ENCODE data around the gene KISS1.

KISS1 gene

DNA sequence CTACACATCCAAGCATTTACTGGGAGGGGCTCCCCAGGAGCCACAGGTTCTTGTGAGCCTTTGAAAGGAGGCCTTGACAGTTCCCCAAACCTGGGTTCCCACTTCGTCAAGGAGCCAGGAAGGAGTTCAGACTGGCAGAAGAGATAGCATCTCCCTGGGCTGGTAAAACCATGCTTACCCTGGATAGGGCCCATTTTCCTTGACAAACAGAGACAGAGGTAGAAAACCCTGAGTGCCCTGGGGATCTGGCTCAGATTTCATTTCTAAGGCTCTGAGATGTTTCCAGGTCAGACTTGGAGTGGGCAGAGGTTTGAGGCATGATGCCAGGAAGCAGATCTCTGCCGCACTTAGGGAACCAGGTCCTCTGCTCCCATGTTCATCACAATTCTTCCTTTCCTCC lies 47.2 kb downstream of the KISS1 start:
- TF ChIP-seq, protein P1, sequence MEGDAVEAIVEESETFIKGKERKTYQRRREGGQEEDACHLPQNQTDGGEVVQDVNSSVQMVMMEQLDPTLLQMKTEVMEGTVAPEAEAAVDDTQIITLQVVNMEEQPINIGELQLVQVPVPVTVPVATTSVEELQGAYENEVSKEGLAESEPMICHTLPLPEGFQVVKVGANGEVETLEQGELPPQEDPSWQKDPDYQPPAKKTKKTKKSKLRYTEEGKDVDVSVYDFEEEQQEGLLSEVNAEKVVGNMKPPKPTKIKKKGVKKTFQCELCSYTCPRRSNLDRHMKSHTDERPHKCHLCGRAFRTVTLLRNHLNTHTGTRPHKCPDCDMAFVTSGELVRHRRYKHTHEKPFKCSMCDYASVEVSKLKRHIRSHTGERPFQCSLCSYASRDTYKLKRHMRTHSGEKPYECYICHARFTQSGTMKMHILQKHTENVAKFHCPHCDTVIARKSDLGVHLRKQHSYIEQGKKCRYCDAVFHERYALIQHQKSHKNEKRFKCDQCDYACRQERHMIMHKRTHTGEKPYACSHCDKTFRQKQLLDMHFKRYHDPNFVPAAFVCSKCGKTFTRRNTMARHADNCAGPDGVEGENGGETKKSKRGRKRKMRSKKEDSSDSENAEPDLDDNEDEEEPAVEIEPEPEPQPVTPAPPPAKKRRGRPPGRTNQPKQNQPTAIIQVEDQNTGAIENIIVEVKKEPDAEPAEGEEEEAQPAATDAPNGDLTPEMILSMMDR (IDR thresholded peaks at IDR 0.05; ENCODE audit: unreplicated experiment in 3 of 3) = no peak
- peaks cover 17% of the 10 kb centered on the region for H3K27me3 Mint-ChIP-seq (ENCODE audit: low read depth)
- no peaks in the 10 kb centered on the region for H3K9me3 Mint-ChIP-seq
- H3K4me1 Mint-ChIP-seq = peaks cover 11% of the 10 kb centered on the region
- H3K4me3 Mint-ChIP-seq = peak overlapping the region; percentile 22 to 69 (median 63)
- H3K27ac Mint-ChIP-seq = no peak overlapping the region
- no peaks in the 10 kb centered on the region for H3K36me3 Mint-ChIP-seq (ENCODE audit: low read depth)

DNA sequence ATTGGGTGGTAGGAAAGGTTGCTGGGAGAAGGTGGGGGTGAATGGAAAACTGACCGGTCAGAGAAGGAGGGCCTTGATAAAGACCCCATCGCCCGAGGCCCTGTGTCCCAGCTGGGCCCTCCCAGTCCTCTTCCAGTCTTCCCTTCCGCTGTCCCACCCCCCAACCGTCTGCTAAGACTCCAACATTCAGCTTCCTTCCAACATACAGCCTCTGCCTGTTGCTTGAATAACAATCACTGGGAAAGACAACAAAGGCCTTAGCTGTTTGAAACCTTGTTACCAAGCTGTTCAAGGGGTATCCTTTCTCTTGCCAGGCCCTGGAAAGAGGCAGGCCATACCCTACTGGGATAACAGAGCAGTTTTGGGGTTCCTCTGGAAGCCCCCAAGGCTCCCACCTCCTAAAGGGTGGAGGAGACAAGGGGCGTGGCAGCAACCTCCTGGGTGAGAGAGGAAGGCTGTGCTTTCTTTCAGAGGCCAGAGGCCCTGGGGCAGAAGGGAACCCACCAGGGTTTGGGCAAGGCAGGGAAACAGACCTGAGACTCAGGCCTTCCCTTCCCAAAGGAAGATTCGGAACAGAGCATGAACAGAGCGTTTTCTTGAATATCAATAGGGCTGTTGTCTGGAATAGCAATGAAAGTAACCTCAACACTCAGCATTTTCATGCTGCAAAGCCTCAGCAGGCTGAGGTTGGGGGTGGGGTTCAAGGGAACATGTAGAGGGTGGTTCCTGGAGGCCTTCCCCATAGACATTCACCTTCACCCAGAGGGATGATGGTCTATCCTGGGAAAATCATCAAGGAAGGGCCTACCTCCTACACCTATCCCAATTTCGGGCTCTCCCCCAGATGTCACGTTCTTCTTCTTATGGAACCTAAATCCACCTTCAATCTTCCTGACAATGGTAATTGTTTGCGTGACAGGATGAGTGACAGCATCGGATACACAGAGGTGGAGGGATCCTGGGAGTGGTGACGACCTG lies 48.6 kb downstream of the KISS1 start:
- H3K4me3 Mint-ChIP-seq = peak overlapping the region in 1 of 3 experiments; percentile 56
- no peak overlapping the region for H3K27ac Mint-ChIP-seq
- peaks cover 11% of the 10 kb centered on the region for H3K4me1 Mint-ChIP-seq
- H3K9me3 Mint-ChIP-seq = no peaks in the 10 kb centered on the region
- peaks cover 9% of the 10 kb centered on the region for H3K27me3 Mint-ChIP-seq (ENCODE audit: low read depth)
- TF ChIP-seq, protein P1 (IDR thresholded peaks at IDR 0.05; ENCODE audit: unreplicated experiment in 3 of 3) = no peak
- H3K36me3 Mint-ChIP-seq (ENCODE audit: low read depth) = no peaks in the 10 kb centered on the region

DNA sequence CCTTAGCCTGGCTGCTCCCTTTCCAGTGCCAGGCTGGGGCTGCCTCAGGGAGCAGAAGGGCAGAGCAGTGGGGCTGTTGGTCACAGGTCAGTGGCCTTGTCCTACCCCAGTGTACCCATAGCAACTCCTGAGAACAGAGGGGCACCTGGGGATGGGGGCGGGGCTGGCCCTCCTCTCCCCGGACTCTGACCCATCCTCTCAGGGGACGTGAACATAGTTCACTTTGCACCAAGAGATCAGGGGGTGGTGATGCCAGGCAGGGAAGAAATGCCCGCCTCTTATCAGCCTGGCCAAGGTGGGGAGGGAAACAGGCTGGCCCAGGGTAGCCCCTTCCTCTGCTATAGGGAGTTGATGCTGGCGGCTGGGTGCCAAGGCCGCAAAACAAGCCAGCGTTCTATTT lies 49.3 kb downstream of the KISS1 start:
- Mint-ChIP-seq H3K4me3 (no peak overlapping the region), H3K36me3 (ENCODE audit: low read depth) (no peaks in the 10 kb centered on the region), H3K27me3 (ENCODE audit: low read depth) (peaks cover 9% of the 10 kb centered on the region), H3K27ac (no peak overlapping the region), H3K9me3 (no peaks in the 10 kb centered on the region), H3K4me1 (peaks cover 11% of the 10 kb centered on the region)
- TF ChIP-seq, protein P1 (IDR thresholded peaks at IDR 0.05; ENCODE audit: unreplicated experiment in 3 of 3) = no peak

DNA sequence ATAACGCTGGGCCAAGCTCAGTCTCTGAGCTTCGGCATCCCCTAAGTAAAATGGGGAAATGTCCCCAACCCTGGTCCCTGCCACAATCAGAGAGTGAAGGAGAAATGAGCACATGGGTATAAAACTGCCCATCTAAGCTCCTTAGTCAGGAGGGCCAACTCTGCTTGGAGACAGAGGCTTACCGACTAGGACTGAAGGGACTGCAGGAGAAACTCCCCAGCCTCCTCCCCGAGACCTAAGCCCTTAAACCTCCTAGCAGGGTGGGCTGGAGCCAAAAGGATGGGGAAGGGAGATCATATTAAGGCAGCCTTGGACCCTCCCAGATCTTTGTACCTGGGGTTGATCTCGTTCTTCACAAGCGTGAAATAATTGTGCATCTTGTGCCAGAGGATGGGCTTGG lies 50.0 kb downstream of the KISS1 start:
- TF ChIP-seq, protein P1 (IDR thresholded peaks at IDR 0.05; ENCODE audit: unreplicated experiment in 3 of 3) = no peak
- H3K36me3 Mint-ChIP-seq (ENCODE audit: low read depth) = no peaks in the 10 kb centered on the region
- peaks cover 11% of the 10 kb centered on the region for H3K4me1 Mint-ChIP-seq
- H3K27me3 Mint-ChIP-seq (ENCODE audit: low read depth) = peaks cover 9% of the 10 kb centered on the region
- no peak overlapping the region for H3K27ac Mint-ChIP-seq
- no peaks in the 10 kb centered on the region for H3K9me3 Mint-ChIP-seq
- no peak overlapping the region for H3K4me3 Mint-ChIP-seq

DNA sequence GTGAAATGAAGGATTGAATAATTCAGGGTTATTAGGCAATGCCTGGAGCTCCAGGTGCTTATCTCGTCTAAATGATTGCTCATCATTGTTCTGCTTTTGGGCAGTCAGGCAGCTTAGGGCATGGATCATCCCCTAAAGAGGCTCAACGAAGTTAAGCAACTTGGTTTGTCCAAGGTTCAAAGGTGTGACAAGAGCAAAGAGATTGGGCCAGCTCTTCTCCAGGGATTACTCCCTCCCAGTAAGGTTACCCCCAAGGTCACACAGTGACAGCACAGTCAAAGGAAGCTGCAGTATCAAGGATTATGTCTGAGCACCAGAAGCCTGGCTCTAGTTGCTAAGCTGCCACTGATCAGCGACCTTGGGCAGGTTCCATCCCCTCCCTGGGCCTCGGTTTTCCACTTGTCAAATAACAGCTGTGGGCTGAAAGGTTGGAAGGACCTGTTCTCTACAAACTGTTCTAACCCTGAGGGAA lies 51.2 kb downstream of the KISS1 start:
- no peak overlapping the region for H3K4me3 Mint-ChIP-seq
- H3K27me3 Mint-ChIP-seq (ENCODE audit: low read depth) = peaks cover 8% of the 10 kb centered on the region
- H3K27ac Mint-ChIP-seq = no peak overlapping the region
- peaks cover 8% of the 10 kb centered on the region for H3K4me1 Mint-ChIP-seq
- no peaks in the 10 kb centered on the region for H3K9me3 Mint-ChIP-seq
- H3K36me3 Mint-ChIP-seq (ENCODE audit: low read depth) = peaks cover 3% of the 10 kb centered on the region
- TF ChIP-seq, protein P1 (IDR thresholded peaks at IDR 0.05; ENCODE audit: unreplicated experiment in 3 of 3) = no peak
